Activated CD4-positive, CD25-positive, alpha-beta regulatory T cell treated with anti-CD3 and anti-CD28 coated beads, Interleukin-2, amount 50 U/mL, for 16 hours (primary cell): Measurements from ENCODE around the gene PTPN3.
"Not testable (repeated sequence)": the region's sequence is repeated elsewhere in the genome, so short reads cannot be mapped to it uniquely, and the experiment has no call there.

Experiments
- DNase-seq: peaks from one replicate; pipeline ENCODE4 v3.0.0-alpha.2; 2020; ENCODE audit warnings: low read depth, low spot score

The PTPN3 gene

GRCh38 chr9:109342878-109343277 lies 155.2 kb downstream of the PTPN3 start:
- DNase-seq = no peak

- no peak for DNase-seq
Measured at GRCh38 chr9:109341561-109341960, 156.5 kb downstream of the PTPN3 start.

GRCh38 chr9:109340979-109341378 lies 157.1 kb downstream of the PTPN3 start:
- not testable (repeated sequence) for DNase-seq

- no peak for DNase-seq
Measured at GRCh38 chr9:109336409-109336808, 161.7 kb downstream of the PTPN3 start.

GRCh38 chr9:109335929-109336328 lies 162.2 kb downstream of the PTPN3 start:
- no peak for DNase-seq

- no peak for DNase-seq
Measured at GRCh38 chr9:109335121-109335520, 163.0 kb downstream of the PTPN3 start.

GRCh38 chr9:109331353-109331752 lies 166.8 kb downstream of the PTPN3 start:
- DNase-seq = no peak

GRCh38 chr9:109329638-109330258 lies 168.4 kb downstream of the PTPN3 start:
- DNase-seq = no peak

- DNase-seq = no peak
Measured at GRCh38 chr9:109328978-109329637, 169.0 kb downstream of the PTPN3 start.
